ENCODE results near the gene BST2. TPM values are rescaled to one million over a fixed set of nuclear protein-coding genes. Genes with fewer than 3 reads are reported as not detected.

Gene BST2
- total and polyA plus RNA-seq, 10 donors = 91.4 to 257 (median 168) TPM

GRCh38 chr19:17359905-17360800, 45.3 kb downstream of the BST2 start:
- Histone ChIP-seq H3K36me3 (peaks cover 0 to 53% (median under 1%) of the 10 kb centered on the region in 6 donors), H3K27me3 (replicated peaks in 1 of 7) (peaks cover 0 to 3% (median 0%) of the 10 kb centered on the region in 7 donors), H3K27ac (peak overlapping the region in 4 of 8 donors; percentile 5 to 71 (median 59)), H3K4me1 (peaks cover 0 to 47% (median 17%) of the 10 kb centered on the region in 6 donors), H3K9me3 (no peaks in the 10 kb centered on the region), H3K4me3 (no peak overlapping the region)
- 81 to 87% (median 83%) methylated on average over 5 to 6 of the region's 6 CpGs for WGBS, 5 donors
- intact Hi-C loops (cut with DNase I; ENCODE audit: low total_unique reads) = no loop called here
- no peak for TF ChIP-seq POLR2AphosphoS5 (IDR thresholded peaks at IDR 0.05)
- TF ChIP-seq CTCF (IDR thresholded peaks at IDR 0.05 in 8 of 11, conservative IDR thresholded peaks at IDR 0.05 in 3 of 11) = no peak
- no peak for TF ChIP-seq POLR2A (IDR thresholded peaks at IDR 0.05)
- DNase-seq = no peak

- no peak overlapping the region for H3K4me3 ChIP-seq
- peak overlapping the region in 6 of 8 donors; percentile 33 to 71 (median 54) for H3K27ac ChIP-seq
- no peaks in the 10 kb centered on the region for H3K27me3 ChIP-seq (replicated peaks in 1 of 7)
- H3K4me1 ChIP-seq = peaks cover 3 to 45% (median 21%) of the 10 kb centered on the region in 6 donors
- no peaks in the 10 kb centered on the region for H3K9me3 ChIP-seq
- TF ChIP-seq POLR2AphosphoS5 (IDR thresholded peaks at IDR 0.05) (peak; percentile 61 to 79 (median 61)), CTCF (IDR thresholded peaks at IDR 0.05 in 8 of 11, conservative IDR thresholded peaks at IDR 0.05 in 3 of 11) (no peak), POLR2A (IDR thresholded peaks at IDR 0.05) (no peak)
- WGBS, 5 donors = 64 to 78% (median 70%) methylated on average over 7 of the region's 7 CpGs
- H3K36me3 ChIP-seq = peaks cover 0 to 44% (median 0%) of the 10 kb centered on the region in 6 donors
- intact Hi-C loops (cut with DNase I; ENCODE audit: low total_unique reads) = no loop called here
- DNase-seq = peak; percentile 78
Measured at GRCh38 chr19:17358395-17358794, 47.0 kb downstream of the BST2 start.

- peaks cover 0 to 44% (median 0%) of the 10 kb centered on the region in 6 donors for H3K36me3 ChIP-seq
- intact Hi-C loops (cut with DNase I; ENCODE audit: low total_unique reads) = no loop called here
- peak; percentile 76 for DNase-seq
- H3K4me1 ChIP-seq = peaks cover 3 to 52% (median 27%) of the 10 kb centered on the region in 6 donors
- TF ChIP-seq POLR2AphosphoS5 (IDR thresholded peaks at IDR 0.05) = peak; percentile 56 to 82 (median 78)
- no peak for TF ChIP-seq POLR2A (IDR thresholded peaks at IDR 0.05)
- no peak for TF ChIP-seq CTCF (IDR thresholded peaks at IDR 0.05 in 8 of 11, conservative IDR thresholded peaks at IDR 0.05 in 3 of 11)
- no peak overlapping the region for H3K4me3 ChIP-seq
- peaks cover 0 to 7% (median 0%) of the 10 kb centered on the region in 7 donors for H3K27me3 ChIP-seq (replicated peaks in 1 of 7)
- 56 to 84% (median 72%) methylated on average over 11 of the region's 11 CpGs for WGBS, 5 donors
- H3K27ac ChIP-seq = peak overlapping the region in 5 of 8 donors; percentile 33 to 71 (median 55)
- H3K9me3 ChIP-seq = no peaks in the 10 kb centered on the region
Measured at GRCh38 chr19:17357724-17358123, 47.7 kb downstream of the BST2 start.

All from spleen (tissue), 11 donors.